GM13977 (cell line): Measurements from ENCODE around the gene EMD.
"Not testable (repeated sequence)": the region's sequence is repeated elsewhere in the genome, so short reads cannot be mapped to it uniquely, and the experiment has no call there.

Experiments
- DNase-seq: peaks from one replicate; pipeline ENCODE4 v3.0.0; 2012; ENCODE audit warnings: low spot score
- in situ Hi-C: fragments of 300-500 bp; cut with MboI; formaldehyde crosslinking; loops from one replicate; pipeline ENCODE4 v1.12.0; 2022; ENCODE audit warnings: low sequenced_read_pairs, low pct_unique_long_range_greater_than_20kb, mixed read lengths, inconsistent platforms; ENCODE audit not compliant: unreplicated experiment
- TF ChIP-seq, protein P1 (sequence below): IDR thresholded peaks from 2 replicates; pipeline ENCODE4 v1.5.1; 2012; ENCODE audit warnings: mild to moderate bottlenecking, control low read depth; ENCODE audit not compliant: insufficient read depth; ENCODE audit errors: extremely low read depth, missing control alignments

Gene EMD

DNA sequence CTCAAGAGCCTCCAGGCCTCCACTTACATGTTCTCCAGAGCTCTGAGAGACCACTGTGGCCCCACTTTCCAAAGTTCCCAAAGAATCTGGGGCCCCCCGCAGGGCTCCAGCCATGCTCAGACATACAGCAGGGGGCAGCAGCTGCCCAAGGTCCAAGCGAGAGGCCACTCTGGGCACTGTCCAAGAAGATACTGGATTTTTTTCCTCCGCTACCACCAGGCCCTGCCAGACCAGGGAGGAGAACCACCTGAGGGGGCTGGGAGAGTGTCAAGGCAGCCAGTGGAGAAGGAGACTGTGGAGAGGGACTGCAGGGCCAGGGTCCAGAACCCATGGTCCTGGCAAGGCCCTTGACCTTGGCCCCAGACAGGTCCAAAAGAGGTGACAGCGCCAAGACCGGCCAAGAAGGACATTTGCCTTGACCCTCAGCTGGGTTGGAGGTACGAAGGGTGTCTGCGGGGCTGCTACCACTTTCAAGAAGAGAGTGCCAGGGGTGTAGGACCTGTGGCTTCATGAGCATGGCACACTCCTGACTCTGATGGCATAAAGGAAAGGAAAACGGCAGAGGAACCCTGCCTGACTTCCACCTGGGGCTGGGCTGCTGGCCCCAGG is 5.3 kb downstream of the EMD start:
- DNase-seq, result no peak
- in situ Hi-C loops, result no loop called here
- TF ChIP-seq, protein P1, sequence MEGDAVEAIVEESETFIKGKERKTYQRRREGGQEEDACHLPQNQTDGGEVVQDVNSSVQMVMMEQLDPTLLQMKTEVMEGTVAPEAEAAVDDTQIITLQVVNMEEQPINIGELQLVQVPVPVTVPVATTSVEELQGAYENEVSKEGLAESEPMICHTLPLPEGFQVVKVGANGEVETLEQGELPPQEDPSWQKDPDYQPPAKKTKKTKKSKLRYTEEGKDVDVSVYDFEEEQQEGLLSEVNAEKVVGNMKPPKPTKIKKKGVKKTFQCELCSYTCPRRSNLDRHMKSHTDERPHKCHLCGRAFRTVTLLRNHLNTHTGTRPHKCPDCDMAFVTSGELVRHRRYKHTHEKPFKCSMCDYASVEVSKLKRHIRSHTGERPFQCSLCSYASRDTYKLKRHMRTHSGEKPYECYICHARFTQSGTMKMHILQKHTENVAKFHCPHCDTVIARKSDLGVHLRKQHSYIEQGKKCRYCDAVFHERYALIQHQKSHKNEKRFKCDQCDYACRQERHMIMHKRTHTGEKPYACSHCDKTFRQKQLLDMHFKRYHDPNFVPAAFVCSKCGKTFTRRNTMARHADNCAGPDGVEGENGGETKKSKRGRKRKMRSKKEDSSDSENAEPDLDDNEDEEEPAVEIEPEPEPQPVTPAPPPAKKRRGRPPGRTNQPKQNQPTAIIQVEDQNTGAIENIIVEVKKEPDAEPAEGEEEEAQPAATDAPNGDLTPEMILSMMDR, result peak; percentile 15

DNA sequence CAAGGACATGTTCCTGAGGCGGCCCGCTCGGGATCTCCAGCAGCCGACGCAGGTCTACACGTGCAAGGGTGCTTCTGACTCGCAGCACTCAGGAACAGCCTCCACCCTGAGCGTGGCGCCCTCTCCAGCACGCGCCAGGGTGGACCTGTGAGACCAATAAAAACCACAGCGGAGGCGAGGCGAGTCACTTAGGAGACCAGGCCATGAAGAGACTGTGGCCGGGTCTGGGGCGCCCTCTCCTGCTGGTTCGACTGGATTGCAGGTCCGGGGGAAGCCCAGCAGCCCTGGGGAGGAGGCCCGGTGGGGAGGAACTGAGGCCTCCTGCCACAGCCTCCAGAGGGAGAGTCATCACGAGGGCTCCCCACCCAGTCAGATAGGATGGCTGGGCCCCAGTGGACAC is 9.0 kb downstream of the EMD start:
- DNase-seq, in situ Hi-C loops: not testable (repeated sequence)

DNA sequence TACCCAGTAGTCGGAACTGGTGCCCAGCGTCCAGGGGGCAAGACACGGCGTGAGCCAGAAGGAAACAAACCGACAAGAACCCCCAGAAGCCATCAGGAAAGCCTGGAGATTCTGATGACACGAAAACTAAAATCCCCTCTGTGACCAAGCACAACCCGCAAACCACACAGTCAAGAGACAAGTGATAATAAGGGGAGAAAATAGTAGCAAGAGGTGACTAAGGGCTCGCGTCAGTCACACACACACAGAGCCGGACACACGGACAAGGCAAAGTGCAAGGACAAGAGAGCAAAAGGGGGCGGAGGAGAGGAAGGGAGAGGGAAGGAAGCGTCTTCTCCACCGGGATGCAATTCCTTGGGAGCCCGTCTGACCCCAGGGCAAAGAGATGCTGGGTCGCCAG is 9.6 kb downstream of the EMD start:
- in situ Hi-C loops, DNase-seq: not testable (repeated sequence)

DNA sequence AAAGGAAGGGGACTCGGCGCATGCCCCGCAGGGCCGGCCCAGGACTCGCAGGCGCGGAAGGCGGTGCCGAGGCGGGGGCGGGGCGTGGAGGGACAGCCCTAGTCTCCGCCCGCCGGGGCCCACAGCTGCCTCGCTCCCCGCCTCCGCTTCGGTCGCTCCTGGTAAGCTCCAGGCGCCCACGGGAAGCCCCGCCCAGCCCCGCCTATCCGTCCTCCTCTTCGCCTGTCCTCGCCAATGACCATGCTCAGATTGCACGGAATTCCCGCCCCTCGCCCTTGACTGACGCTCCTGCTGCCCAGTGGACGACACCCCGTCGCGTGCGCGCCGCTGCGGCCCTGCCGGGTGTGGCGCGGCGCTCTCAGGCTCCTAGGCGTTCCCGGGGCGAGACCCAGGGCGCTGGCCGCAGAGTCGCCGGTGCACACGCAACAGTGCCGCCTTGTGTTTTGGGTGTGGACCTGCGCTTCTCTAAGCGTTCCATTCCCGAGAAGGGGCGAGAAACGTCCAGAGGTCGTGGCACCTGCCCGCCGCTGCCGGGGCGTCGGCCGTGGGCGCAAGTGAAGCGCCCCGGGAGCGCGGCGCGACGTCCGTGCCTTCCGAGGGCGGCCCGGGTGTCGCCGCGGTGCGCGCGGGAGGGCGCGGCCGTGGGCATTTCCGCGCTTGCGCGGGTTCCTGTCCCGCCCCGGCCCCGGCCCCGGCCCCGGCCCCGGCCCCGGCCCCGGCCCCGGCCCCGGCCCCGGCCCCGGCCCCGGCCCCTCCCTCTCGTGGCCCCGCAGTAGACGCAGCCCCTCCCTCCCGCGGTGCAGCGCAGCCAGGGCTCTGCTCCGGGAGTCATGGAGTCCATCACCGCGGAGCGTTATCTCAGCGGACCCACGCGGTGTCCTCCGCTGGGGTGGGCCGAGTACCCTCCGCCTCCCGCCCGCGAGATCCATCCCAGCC is 11.0 kb downstream of the EMD start:
- DNase-seq, in situ Hi-C loops: not testable (repeated sequence)

DNA sequence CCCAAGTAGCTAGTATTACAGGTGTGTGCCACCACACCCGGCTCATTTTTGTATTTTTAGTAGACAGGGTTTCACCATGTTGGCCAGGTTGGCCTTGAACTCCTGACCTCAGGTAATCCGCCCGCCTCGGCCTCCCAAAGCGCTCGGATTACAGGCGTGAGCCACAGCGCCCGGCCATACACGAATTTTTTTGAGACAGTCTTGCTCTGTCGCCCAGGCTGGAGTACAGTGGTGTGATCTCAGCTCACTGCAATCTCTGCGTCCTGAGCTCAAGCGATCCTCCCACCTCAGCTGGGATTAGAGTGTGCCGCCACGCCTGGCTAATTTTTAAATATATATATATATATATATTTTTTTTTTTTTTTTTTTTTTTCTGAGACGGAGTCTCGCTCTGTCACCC is 17.3 kb downstream of the EMD start:
- in situ Hi-C loops, DNase-seq: not testable (repeated sequence)

DNA sequence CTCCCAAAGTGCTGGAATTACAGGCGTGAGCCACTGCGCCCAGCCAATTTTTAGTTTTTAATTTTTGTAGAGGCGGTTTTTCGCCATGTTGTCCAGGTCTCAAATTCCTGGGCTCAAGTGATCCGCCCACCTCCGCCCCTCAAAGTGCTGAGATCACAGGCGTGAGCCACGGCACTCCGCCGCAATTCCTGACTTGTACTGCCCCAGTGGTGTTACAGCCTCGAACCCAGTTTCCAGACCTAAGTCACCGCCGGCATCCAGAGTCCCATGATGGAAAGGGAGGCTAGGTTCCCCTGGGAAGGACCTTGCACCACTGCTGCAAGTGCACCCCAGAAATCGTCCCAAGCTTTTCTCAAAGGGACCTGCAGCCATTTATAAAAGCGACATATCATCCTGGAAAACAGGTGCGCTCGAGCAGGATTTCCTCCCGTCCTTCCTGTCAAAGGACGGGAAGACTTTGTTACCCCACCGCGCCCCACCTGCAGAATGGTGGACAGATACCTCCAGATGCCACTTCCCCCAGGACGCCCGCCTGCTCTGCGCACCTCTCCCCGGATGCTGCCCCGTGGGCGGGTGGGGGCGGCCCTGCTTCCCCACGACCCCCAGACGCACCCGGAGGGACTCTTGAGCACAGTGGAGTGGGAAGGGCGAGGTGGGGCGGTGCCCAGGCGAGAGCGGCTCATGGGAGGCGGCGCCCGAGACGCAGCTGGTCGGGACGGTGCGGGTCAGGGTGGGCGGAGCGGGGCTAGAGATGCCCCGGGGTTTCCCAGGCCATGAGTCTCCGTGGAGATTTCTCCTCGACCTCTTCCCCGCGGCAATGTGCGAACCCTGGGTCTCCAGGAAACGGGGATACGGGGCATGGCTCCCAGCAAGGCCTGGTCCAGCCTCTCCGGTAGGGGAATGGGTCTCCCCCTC is 18.1 kb downstream of the EMD start:
- TF ChIP-seq, protein P1, result no peak
- peak; percentile 67 for DNase-seq
- in situ Hi-C loops, result no loop called here

DNA sequence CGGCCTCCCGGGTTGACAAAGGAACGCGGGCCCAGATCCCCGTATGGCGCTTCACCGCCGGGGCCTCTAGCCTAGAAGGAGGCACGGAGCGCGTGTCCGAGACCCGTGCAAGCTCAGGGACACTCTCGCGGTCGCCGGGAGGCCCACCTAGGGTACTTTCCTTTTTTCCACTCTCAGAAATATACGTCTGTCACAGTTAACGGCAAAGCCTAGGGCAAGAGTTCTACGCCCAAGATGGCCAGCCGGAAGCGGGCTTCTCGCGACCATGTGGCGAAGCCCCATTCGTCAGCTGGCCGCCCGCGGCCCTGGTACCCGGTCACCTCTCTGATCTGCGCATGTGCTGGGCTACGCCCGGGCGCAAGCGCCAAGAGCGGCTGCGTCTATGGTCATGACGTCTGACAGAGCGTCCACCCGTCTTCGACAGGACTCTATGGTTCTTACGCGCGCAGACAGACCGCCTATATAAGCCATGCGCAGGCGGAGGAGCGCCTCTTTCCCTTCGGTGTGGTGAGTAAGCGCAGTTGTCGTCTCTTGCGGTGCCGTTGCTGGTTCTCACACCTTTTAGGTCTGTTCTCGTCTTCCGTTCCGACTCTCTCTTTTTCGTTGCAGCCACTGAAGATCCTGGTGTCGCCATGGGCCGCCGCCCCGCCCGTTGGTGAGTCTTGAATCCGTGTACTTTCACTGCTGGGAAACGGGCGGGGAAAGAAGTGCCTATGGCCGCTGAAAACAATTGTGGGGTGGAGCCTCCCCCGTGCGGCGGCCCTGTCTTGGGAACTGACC is 19.0 kb downstream of the EMD start, which contains the start of gene RPL10:
RPL10 (plus strand) TSS at position 490 of the 780 bp plus-strand sequence; CDS start at position 633, 143 bp downstream.
- TF ChIP-seq, protein P1, result no peak
- in situ Hi-C loops, result no loop called here

More for the DNA sequence above, 19.0 kb downstream of the EMD start, which contains the start of gene RPL10:
- peak; percentile 95 for DNase-seq
